NCI-H1417 (cell line): ENCODE data around the gene TRIM9.

Source experiments
- DNase-seq, 3 experiments: peaks; one replicate each; lab custom pipeline; 2025; lab: John Stamatoyannopoulos, UW

TRIM9 gene

DNA sequence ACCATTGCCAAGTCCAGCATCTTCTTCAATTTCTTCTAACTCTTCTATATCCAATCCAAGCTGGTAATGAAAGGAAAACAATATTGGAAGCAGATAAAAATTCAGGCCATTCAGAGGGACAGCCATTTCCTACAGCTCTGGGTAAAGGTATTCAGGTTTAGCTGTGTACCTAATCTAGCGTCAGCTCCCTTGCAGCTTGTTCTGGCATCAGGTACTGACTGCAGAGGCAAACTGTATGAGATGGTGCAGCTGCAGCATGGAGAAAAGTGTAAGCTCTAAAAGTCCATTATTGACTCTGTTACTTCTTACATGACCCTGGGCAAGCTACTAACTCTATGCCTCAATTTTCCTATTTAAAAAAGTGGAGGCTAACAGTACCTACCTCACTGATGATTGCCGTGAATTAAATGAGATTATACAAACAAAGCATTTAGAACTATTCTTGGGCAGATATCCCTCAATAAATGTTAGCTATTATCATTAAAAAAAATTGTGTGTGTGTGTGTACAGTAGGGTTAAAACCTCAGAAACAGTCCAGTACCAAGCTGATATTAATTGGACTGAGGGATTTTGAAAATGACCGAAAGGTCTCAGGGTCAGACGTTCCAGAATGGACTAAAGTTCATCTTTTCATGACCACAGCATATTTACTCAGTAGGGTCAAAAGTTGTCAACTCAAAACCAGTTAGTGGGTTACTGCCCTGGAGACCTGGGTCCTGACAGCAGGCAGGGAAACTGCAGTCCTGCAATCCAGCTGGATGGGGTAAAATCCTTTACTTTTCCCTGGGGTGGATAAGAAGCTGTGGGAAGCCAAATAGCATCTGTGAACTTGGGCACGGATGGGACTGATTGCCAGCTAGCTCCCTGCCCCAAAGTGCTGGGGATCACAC, 159.5 kb downstream of the TRIM9 start:
- DNase-seq, result no peak

DNA sequence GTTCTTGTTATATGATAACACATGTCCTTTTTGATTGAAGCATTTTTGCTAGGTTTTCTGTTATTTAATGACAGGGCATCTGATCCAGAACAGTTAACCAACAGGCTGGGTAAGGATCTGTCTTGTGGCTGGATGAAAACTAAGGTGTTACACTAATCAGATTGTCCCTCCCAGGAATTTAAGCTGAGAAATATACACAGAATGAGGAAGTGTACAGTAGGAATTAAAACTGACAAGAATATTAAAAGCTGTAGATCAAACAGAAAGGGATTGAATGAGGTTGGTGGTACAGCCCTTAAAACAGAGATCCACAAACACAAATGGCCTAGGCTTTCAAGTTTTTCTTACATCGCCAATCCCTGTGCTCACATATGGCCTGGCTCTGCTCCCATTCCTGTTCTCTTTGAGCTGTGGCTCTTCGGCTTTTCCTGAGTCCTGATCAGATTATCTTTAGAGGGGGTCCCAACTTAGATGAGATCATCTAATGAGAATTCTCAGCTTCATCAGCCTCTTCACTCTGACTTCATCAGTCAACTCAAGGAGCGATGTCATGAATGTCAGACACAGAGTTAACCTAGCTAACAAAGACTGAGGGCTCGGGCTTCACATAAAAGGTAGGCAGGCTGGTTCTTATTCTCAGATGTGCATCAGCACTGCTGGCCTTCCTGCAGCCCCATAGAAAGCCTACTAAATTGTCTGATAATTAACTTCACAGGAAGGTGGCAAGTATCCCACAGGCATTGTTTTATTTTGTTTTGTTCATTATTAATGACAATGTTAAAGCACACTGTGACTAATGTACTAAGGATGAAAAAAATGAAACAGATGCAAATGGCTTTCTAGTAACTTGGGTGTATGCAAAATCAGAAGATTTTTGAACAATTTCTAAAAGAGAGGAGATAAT, 162.1 kb downstream of the TRIM9 start:
- peak in 1 of 3 experiments; percentile 34 for DNase-seq

DNA sequence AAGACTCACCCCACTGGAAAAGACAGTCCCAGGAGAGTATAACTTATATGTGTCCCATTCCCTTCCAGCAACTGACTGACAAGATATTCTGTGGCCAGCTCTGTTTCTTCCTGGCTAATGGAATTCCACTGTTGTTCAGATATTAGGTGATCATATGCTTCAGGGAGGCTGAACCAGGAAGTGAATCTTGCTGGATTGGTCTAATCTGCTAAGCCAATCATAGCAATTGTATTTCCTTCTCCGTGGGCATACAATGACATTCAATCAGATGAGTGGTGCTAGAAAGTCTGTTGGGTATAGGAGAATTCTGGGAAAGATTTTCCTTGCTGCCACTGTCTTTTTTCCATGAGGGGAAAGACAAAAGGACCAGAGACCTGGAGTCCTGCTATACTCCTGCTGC, 162.7 kb downstream of the TRIM9 start:
- no peak for DNase-seq

DNA sequence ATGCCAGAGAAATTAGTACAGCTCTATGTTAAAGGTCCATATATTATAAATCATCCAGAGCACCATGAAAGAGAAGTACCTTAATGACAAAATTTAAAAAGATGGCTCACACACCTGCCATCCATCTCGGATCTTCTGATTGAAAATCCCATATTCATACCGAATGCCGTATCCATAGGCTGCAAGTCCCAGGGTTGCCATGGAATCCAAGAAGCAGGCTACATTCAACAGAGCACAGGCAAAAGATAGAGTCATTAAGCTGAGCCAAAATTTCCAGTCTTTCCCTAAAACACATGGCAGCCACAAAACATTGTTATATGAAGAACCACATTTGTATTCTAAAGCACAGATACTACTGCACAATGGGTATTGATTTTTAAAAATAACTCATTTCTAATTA, 163.3 kb downstream of the TRIM9 start:
- no peak for DNase-seq

DNA sequence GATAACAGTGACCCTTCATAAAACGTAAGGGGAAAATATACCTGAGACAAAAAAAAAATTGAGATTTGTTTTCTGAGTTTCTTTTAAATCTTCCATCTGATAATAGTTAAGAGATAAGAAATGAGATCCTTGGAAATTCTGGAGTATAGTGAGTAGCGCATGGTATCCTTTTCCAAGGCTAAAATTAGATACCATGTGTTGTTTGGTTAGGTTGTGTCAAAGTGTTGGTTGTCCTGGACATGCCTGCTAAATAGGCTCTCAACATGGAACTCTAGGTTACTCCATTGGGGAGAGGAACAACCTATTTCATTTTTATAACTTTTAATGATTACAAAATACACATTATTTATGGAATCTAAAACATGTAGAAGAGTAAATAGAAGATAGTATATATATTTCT, 165.4 kb downstream of the TRIM9 start:
- DNase-seq, result no peak

DNA sequence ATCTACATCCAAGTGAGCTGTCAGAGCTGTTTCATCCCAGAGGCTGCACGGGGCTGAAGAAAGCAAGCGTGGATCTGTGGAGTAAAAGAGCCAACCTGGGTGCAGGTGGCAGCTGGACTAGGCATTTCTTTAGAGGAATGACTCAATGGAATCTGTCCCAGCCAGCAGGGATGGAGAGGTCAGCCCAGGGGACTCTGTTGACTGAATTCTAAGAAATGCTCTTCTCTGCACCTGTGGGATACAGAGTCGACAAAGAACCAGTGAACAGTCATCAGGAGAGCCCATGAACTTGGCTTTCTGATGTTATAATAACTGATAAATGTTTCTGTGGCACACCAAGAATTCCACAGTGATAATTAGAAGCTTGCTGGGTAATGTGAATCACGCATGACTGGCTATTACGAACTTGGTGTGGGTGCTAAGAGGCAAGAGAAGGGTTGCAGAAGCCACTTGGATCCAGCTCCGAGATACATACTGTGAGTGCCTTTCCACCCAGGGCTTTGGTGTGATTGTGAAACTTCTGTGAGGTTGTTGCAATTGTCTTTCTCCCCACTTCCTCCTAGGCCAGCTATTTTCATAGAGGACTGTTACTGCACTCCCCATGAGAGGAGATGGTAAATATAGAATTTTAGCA, 166.8 kb downstream of the TRIM9 start:
- DNase-seq, result no peak

DNA sequence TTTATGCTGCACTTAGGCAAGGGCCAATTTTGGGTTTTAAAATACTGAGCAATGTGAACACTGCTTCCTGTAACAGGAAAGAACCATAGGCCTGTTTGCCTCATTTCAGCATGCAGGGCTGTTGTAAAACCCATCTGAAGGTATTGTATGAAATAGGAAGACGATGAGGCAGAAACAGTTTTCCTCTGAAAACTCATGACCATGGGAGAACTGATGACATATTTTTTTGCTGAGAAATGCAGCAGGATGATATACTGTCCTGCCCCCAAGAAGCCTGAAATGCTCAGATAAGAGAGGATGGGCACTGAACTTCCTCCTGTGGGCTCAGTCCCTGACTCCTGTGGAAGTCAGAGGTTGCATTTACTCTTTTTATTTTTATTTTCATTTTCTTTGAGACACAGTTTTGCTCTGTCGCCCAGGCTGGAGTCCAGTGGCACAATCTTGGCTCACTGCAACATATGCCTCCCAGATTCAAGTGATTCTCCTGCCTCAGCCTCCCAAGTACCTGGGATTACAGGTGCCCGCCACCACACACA, 168.0 kb downstream of the TRIM9 start:
- DNase-seq, result no peak
